WTC11 (cell line): ENCODE results near the gene AKAP13. TPM values are rescaled to one million over a fixed set of nuclear protein-coding genes. Genes with fewer than 3 reads are reported as not detected.
A peak's percentile ranks its signal among the peaks of the same experiment; 100 is the strongest.

Experiments
- ATAC-seq: fragments of 200-7000 bp; cut with Tn5 transposase; 2 replicates; pipeline ENCODE4 v1.10.0; 2021; ENCODE audit warnings: mild to moderate bottlenecking, moderate library complexity
- CTCF ChIA-PET: fragments of 300-600 bp; sonication (Branson Sonifier 250); formaldehyde crosslinking; loops from one replicate; lab custom pipeline; 2021; ENCODE audit warnings: antibody characterized with exemption; lab: Charles Lee
- POLR2A ChIA-PET: fragments of 350-600 bp; sonication (Branson Sonifier 250); formaldehyde crosslinking; loops from one replicate; lab custom pipeline; 2021; ENCODE audit warnings: antibody characterized with exemption; lab: Charles Lee
- DNase-seq: peaks from one replicate; pipeline ENCODE4 v3.0.0; 2021; ENCODE audit warnings: low spot score
- H3K27ac Mint-ChIP-seq: 2 replicates; pipeline ENCODE4 v1.8.0; 2021; ENCODE audit warnings: mixed read lengths
- H3K27me3 Mint-ChIP-seq: 2 replicates; pipeline ENCODE4 v1.8.0; 2021; ENCODE audit warnings: low read depth, mild to moderate bottlenecking, moderate library complexity, mixed read lengths
- H3K36me3 Mint-ChIP-seq: 2 replicates; pipeline ENCODE4 v1.8.0; 2021; ENCODE audit warnings: mixed read lengths
- H3K4me1 Mint-ChIP-seq: 2 replicates; pipeline ENCODE4 v1.8.0; 2022; ENCODE audit warnings: mixed read lengths
- H3K4me3 Mint-ChIP-seq: 2 replicates; pipeline ENCODE4 v1.8.0; 2021; ENCODE audit warnings: mild to moderate bottlenecking, moderate library complexity, mixed read lengths
- H3K9me3 Mint-ChIP-seq: 2 replicates; pipeline ENCODE4 v1.8.0; 2021; ENCODE audit warnings: mixed read lengths
- AR ChIP-seq: fragments of 250-450 bp; sonication (Bioruptor Pico); IDR thresholded peaks from 2 replicates; pipeline ENCODE4 v1.9.0; 2021; ENCODE audit warnings: mild to moderate bottlenecking
- ATF6 ChIP-seq: sonication (generic); formaldehyde crosslinking; IDR thresholded peaks from 2 replicates; pipeline ENCODE4 v1.8.1; 2023; ENCODE audit warnings: mild to moderate bottlenecking, missing genetic modification reagents
- ESRRA ChIP-seq: sonication (generic); formaldehyde crosslinking; IDR thresholded peaks from 2 replicates; pipeline ENCODE4 v1.8.1; 2022; ENCODE audit warnings: mild to moderate bottlenecking, missing genetic modification reagents, borderline replicate concordance
- FOXP1 ChIP-seq: sonication (generic); formaldehyde crosslinking; IDR thresholded peaks from 2 replicates; pipeline ENCODE4 v1.8.0; 2022; ENCODE audit warnings: missing genetic modification reagents, mild to moderate bottlenecking, moderate library complexity, borderline replicate concordance
- NFE2L1 ChIP-seq: sonication (generic); formaldehyde crosslinking; IDR thresholded peaks from 2 replicates; pipeline ENCODE4 v1.8.1; 2023; ENCODE audit warnings: missing genetic modification reagents
- PRDM15 ChIP-seq: sonication (generic); formaldehyde crosslinking; IDR thresholded peaks from 2 replicates; pipeline ENCODE4 v1.8.0; 2022; ENCODE audit warnings: missing genetic modification reagents
- TEAD1 ChIP-seq: sonication (generic); formaldehyde crosslinking; IDR thresholded peaks from 2 replicates; pipeline ENCODE4 v1.8.0; 2022; ENCODE audit warnings: mild to moderate bottlenecking, missing genetic modification reagents
- ZBTB21 ChIP-seq: sonication (generic); formaldehyde crosslinking; IDR thresholded peaks from 2 replicates; pipeline ENCODE4 v1.8.1; 2023; ENCODE audit warnings: mild to moderate bottlenecking, missing genetic modification reagents, borderline replicate concordance
- ZMAT4 ChIP-seq: fragments of 250-450 bp; sonication (Bioruptor Pico); IDR thresholded peaks from 2 replicates; pipeline ENCODE4 v1.9.0; 2021; ENCODE audit warnings: mild to moderate bottlenecking
- ZNF219 ChIP-seq: sonication (generic); formaldehyde crosslinking; IDR thresholded peaks from 2 replicates; pipeline ENCODE4 v1.8.0; 2023; ENCODE audit warnings: missing genetic modification reagents, mild to moderate bottlenecking, borderline replicate concordance
- ZNF232 ChIP-seq: sonication (generic); formaldehyde crosslinking; IDR thresholded peaks from 2 replicates; pipeline ENCODE4 v1.8.0; 2022; ENCODE audit warnings: mild to moderate bottlenecking, missing genetic modification reagents
- ZNF671 ChIP-seq: fragments of 250-450 bp; sonication (Bioruptor Pico); IDR thresholded peaks from 2 replicates; pipeline ENCODE4 v1.8.0; 2021; ENCODE audit warnings: mild to moderate bottlenecking
- ZSCAN18 ChIP-seq: fragments of 250-450 bp; sonication (Bioruptor Pico); IDR thresholded peaks from 2 replicates; pipeline ENCODE4 v2.1.2; 2022; ENCODE audit warnings: mild to moderate bottlenecking, moderate library complexity
- total RNA-seq: library from RNA; stranded (reverse); gene quantifications from 3 replicates; pipeline ENCODE4 v1.2.3, GENCODE V29; 2021
- TF ChIP-seq, protein P1 (sequence below): sonication (generic); formaldehyde crosslinking; IDR thresholded peaks from 2 replicates; pipeline ENCODE4 v1.8.0; 2023; ENCODE audit warnings: missing genetic modification reagents
- TF ChIP-seq, protein P2 (sequence below): sonication (generic); formaldehyde crosslinking; IDR thresholded peaks from 2 replicates; pipeline ENCODE4 v1.8.1; 2022; ENCODE audit warnings: missing genetic modification reagents, borderline replicate concordance

Gene AKAP13
- total RNA-seq, 1 experiment from 2014 or later = 50.3 TPM

GRCh38 chr15:85361323-85361722 lies 19.1 kb upstream of the AKAP13 start (continued):
- TF ChIP-seq, protein P1, sequence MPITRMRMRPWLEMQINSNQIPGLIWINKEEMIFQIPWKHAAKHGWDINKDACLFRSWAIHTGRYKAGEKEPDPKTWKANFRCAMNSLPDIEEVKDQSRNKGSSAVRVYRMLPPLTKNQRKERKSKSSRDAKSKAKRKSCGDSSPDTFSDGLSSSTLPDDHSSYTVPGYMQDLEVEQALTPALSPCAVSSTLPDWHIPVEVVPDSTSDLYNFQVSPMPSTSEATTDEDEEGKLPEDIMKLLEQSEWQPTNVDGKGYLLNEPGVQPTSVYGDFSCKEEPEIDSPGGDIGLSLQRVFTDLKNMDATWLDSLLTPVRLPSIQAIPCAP (CRISPR knock-in tag) = no peak
- TF ChIP-seq FOXP1 = no peak
- TF ChIP-seq AR (CRISPR knock-in tag) = no peak
- no peak for TF ChIP-seq ZSCAN18 (CRISPR knock-in tag)
- TF ChIP-seq ATF6 (CRISPR knock-in tag) = no peak
- no peak for TF ChIP-seq ZNF232 (CRISPR knock-in tag)
- TF ChIP-seq, all 79 proteins: peak for 0

DNA sequence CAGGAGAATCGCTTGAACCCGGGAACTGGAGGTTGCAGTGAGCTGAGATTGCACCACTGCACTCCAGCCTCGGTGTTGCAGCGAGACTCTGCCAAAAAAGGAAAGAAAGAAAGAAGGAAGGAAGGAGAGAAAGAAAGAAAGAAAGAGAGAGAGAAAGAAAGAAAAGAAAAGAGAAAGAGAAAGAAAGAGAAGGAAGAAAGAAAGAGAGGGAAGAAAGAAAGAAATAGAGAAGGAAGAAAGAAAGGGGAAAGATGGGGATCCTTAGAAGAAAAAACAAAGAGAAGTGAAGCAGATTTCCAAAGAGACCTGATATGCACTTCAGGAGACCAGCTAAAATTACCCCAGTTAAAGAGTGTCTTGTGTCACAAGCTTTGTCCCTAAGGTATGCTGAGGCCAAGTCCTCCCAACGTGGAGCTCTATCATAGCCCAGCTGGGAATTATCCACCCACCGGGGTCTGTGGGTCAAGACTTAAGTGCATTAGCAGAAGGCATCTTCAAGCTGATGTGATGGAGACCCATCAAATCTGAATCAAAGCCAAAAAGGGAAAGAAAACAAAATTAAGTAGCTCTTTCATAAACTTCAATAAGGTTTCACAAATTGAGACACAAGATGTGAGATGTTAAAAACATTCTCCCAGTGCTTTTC lies 17.8 kb upstream of the AKAP13 start:
- no peak for ATAC-seq
- CTCF ChIA-PET = no interaction called here
- no peak overlapping the region for H3K4me3 Mint-ChIP-seq

DNA sequence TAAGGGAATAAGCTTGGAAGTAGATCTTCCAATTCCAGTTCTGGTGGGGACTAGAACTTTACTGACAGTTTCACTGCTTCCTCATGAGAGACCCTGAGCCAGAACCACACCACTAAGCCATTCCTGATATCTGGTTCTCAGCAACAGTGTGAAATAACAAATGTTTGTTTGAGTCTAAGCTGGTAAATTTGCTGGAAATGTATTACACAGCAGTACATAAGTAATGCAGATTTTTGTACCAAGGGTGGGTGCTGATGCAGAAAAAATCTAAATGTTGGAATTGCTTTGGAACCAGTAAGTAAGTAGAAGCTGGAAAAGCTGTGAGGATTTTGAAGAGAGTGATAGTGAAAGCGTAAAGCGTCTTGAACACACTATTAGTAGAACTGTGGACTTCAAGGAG lies 14.4 kb upstream of the AKAP13 start:
- Mint-ChIP-seq H3K9me3 (no peaks in the 10 kb centered on the region), H3K4me3 (no peak overlapping the region), H3K36me3 (no peaks in the 10 kb centered on the region), H3K27me3 (no peaks in the 10 kb centered on the region), H3K27ac (no peak overlapping the region), H3K4me1 (no peaks in the 10 kb centered on the region)
- TF ChIP-seq, protein P1 (CRISPR knock-in tag) = no peak
- no peak for ATAC-seq
- DNase-seq = no peak
- ChIA-PET POLR2A (no interaction called here), CTCF (no interaction called here)

More for the DNA sequence above, 17.8 kb upstream of the AKAP13 start:
- Mint-ChIP-seq H3K4me1 (no peaks in the 10 kb centered on the region), H3K36me3 (no peaks in the 10 kb centered on the region), H3K9me3 (no peaks in the 10 kb centered on the region), H3K27ac (no peak overlapping the region), H3K27me3 (no peaks in the 10 kb centered on the region)
- POLR2A ChIA-PET = no interaction called here
- no peak for DNase-seq
- TF ChIP-seq, protein P2, sequence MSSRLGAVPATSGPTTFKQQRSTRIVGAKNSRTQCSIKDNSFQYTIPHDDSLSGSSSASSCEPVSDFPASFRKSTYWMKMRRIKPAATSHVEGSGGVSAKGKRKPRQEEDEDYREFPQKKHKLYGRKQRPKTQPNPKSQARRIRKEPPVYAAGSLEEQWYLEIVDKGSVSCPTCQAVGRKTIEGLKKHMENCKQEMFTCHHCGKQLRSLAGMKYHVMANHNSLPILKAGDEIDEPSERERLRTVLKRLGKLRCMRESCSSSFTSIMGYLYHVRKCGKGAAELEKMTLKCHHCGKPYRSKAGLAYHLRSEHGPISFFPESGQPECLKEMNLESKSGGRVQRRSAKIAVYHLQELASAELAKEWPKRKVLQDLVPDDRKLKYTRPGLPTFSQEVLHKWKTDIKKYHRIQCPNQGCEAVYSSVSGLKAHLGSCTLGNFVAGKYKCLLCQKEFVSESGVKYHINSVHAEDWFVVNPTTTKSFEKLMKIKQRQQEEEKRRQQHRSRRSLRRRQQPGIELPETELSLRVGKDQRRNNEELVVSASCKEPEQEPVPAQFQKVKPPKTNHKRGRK (CRISPR knock-in tag) = 0 out of 2 replicates have a peak, but pooled peaks have one; percentile 38
- no peak for TF ChIP-seq ZMAT4 (CRISPR knock-in tag)

DNA sequence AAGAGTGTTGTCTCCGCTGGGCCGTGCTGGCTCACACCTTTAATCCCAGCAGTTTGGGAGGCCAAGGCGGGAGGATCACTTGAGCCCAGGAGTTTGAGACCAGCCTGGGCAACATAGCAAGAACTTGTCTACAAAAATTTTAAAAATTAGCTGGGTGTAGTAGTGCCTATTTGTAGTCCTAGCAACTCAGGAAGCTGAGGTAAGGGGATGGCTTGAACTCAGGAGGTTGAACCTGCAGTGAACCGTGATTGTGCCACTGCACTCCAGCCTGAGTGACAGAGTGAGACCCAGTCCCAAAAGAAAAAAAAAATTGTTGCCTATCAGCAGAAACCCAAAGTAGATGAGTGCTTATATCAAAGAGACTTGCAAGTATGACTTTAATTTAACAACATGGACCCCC lies 12.7 kb upstream of the AKAP13 start:
- POLR2A ChIA-PET = no interaction called here
- H3K9me3 Mint-ChIP-seq = no peaks in the 10 kb centered on the region
- TF ChIP-seq PRDM15 (CRISPR knock-in tag) = no peak
- TF ChIP-seq ZNF671 = no peak
- TF ChIP-seq ZBTB21 (CRISPR knock-in tag) = no peak
- TF ChIP-seq ESRRA (CRISPR knock-in tag) = no peak
- no peak for TF ChIP-seq NFE2L1 (CRISPR knock-in tag)
- no peak for TF ChIP-seq TEAD1 (CRISPR knock-in tag)
- TF ChIP-seq ZNF219 (CRISPR knock-in tag) = no peak

More for the DNA sequence above, 12.7 kb upstream of the AKAP13 start:
- ATAC-seq (no peak), DNase-seq (no peak)
- H3K4me1 Mint-ChIP-seq = no peaks in the 10 kb centered on the region
- no peak overlapping the region for H3K4me3 Mint-ChIP-seq
- no peaks in the 10 kb centered on the region for H3K36me3 Mint-ChIP-seq
- H3K27me3 Mint-ChIP-seq = no peaks in the 10 kb centered on the region
- CTCF ChIA-PET = no interaction called here
- H3K27ac Mint-ChIP-seq = no peak overlapping the region
